ENCODE results near the gene AVPR2. TPM values are rescaled to one million over a fixed set of nuclear protein-coding genes. Genes with fewer than 3 reads are reported as not detected.

Gene AVPR2
- total RNA-seq, 1 experiment from 2014 or later: not detected

- H3K9ac ChIP-seq (ENCODE audit: low read length): no peak overlapping the region
- intact Hi-C loops (cut with micrococcal nuclease): no loop called here
- peaks cover 14 to 26% of the 10 kb centered on the region in 2 experiments for H3K4me1 ChIP-seq (ENCODE audit: control insufficient read depth in 1 of 2, insufficient read depth in 2 of 2, low read length in 2 of 2)
- H3K36me3 ChIP-seq (ENCODE audit: control insufficient read depth in 1 of 2, insufficient read depth in 2 of 2, low read length in 2 of 2): peaks cover 0 to 5% of the 10 kb centered on the region in 2 experiments; a peak in 2 of 4 replicates
- H3K79me2 ChIP-seq (ENCODE audit: insufficient read depth, low read length): peaks cover 30% of the 10 kb centered on the region
- no TSS peak for BruUV-seq (replicated peaks)
- no peaks in the 10 kb centered on the region for H3K27me3 ChIP-seq (ENCODE audit: insufficient read depth, low read length)
- H3K4me3 ChIP-seq (replicated peaks in 1 of 2; ENCODE audit: low read depth in 1 of 2, low read length in 2 of 2): no peak overlapping the region
- H3K9me3 ChIP-seq (ENCODE audit: control insufficient read depth in 1 of 2, insufficient read depth in 1 of 2, low read depth in 1 of 2, low read length in 2 of 2): no peaks in the 10 kb centered on the region
- H3K27ac ChIP-seq (ENCODE audit: low read depth, low read length): no peak overlapping the region
- POLR2A ChIA-PET: no interaction called here
- no peaks in the 10 kb centered on the region for H3K9me2 ChIP-seq (ENCODE audit: insufficient read depth)
- no peaks in the 10 kb centered on the region for H4K20me1 ChIP-seq (ENCODE audit: insufficient read depth)
- ATAC-seq: no peak
- no peak overlapping the region for H2AFZ ChIP-seq (ENCODE audit: low read depth, low read length, poor library complexity, severe bottlenecking)
- no peak for DNase-seq (ENCODE audit: low read depth, low spot score)
- CTCF ChIA-PET: no interaction called here
- H3K4me2 ChIP-seq (ENCODE audit: low read length): no peak overlapping the region
- no peak for TF ChIP-seq MAX (IDR thresholded peaks at IDR 0.05)
- no peak for TF ChIP-seq FOSL1 (IDR thresholded peaks at IDR 0.05; ENCODE audit: low read depth)
- TF ChIP-seq SIN3A (IDR thresholded peaks at IDR 0.05; ENCODE audit: low read depth): no peak
- RAD21 ChIA-PET (ENCODE audit: low non-redundant PET in 1 of 2, low total read pairs in 2 of 2, uncharacterized antibody in 2 of 2, unreplicated experiment in 2 of 2): no interaction called here
Observed at GRCh38 chrX:153932220-153932915, 27.9 kb downstream of the AVPR2 start.

- Histone ChIP-seq H3K4me2 (ENCODE audit: low read length) (peak overlapping the region; percentile 79), H3K79me2 (ENCODE audit: insufficient read depth, low read length) (peaks cover 30% of the 10 kb centered on the region), H3K36me3 (ENCODE audit: control insufficient read depth in 1 of 2, insufficient read depth in 2 of 2, low read length in 2 of 2) (peaks cover 0 to 5% of the 10 kb centered on the region in 2 experiments; a peak in 2 of 4 replicates), H4K20me1 (ENCODE audit: insufficient read depth) (no peaks in the 10 kb centered on the region), H3K4me3 (replicated peaks in 1 of 2; ENCODE audit: low read depth in 1 of 2, low read length in 2 of 2) (peak overlapping the region; percentile 71 to 77), H3K4me1 (ENCODE audit: control insufficient read depth in 1 of 2, insufficient read depth in 2 of 2, low read length in 2 of 2) (peaks cover 14 to 24% of the 10 kb centered on the region in 2 experiments), H3K9me3 (ENCODE audit: control insufficient read depth in 1 of 2, insufficient read depth in 1 of 2, low read depth in 1 of 2, low read length in 2 of 2) (no peaks in the 10 kb centered on the region), H2AFZ (ENCODE audit: low read depth, low read length, poor library complexity, severe bottlenecking) (no peak overlapping the region), H3K9me2 (ENCODE audit: insufficient read depth) (no peaks in the 10 kb centered on the region), H3K27ac (ENCODE audit: low read depth, low read length) (peak overlapping the region; percentile 74), H3K9ac (ENCODE audit: low read length) (peak overlapping the region; percentile 81), H3K27me3 (ENCODE audit: insufficient read depth, low read length) (no peaks in the 10 kb centered on the region)
- BruUV-seq (replicated peaks): no TSS peak
- DNase-seq (ENCODE audit: low read depth, low spot score) (no peak), ATAC-seq (no peak)
- ChIA-PET RAD21 (ENCODE audit: low non-redundant PET in 1 of 2, low total read pairs in 2 of 2, uncharacterized antibody in 2 of 2, unreplicated experiment in 2 of 2) (no interaction called here), CTCF (no interaction called here), POLR2A (no interaction called here)
- TF ChIP-seq SIN3A (IDR thresholded peaks at IDR 0.05; ENCODE audit: low read depth) (no peak), POLR2AphosphoS5 (IDR thresholded peaks at IDR 0.05; ENCODE audit: low read depth, low read length) (no peak), EZH2 (IDR thresholded peaks at IDR 0.05) (no peak), REST (IDR thresholded peaks at IDR 0.05; ENCODE audit: low read depth) (no peak), EGR1 (IDR thresholded peaks at IDR 0.05; ENCODE audit: low read depth) (no peak), SP1 (IDR thresholded peaks at IDR 0.05; ENCODE audit: low read depth) (no peak), JUND (IDR thresholded peaks at IDR 0.05) (no peak), ZFX (IDR thresholded peaks at IDR 0.05) (no peak), MAX (IDR thresholded peaks at IDR 0.05) (no peak), POLR2A (IDR thresholded peaks at IDR 0.05; ENCODE audit: borderline replicate concordance, extremely low read depth, insufficient read depth, insufficient read length) (no peak), FOSL1 (IDR thresholded peaks at IDR 0.05; ENCODE audit: low read depth) (no peak), ZNF274 (IDR thresholded peaks at IDR 0.05; ENCODE audit: low read depth, low read length) (no peak)
- intact Hi-C loops (cut with micrococcal nuclease): no loop called here
Observed at GRCh38 chrX:153933748-153934147, 29.3 kb downstream of the AVPR2 start.

All from HCT116 (cell line).